Measurements from ENCODE around the gene SRL.

Gene SRL

GRCh38 chr16:4272114-4272956, 30.5 kb upstream of the SRL start:
- TF ChIP-seq REST (IDR thresholded peaks at IDR 0.05; ENCODE audit: insufficient replicate concordance, low read depth) (peak; percentile 12), POLR2AphosphoS5 (IDR thresholded peaks at IDR 0.05; ENCODE audit: low read depth) (no peak; the same call in 1 of the 2 replicates), GABPA (IDR thresholded peaks at IDR 0.05; ENCODE audit: low read depth) (no peak), SPI1 (IDR thresholded peaks at IDR 0.05; ENCODE audit: borderline replicate concordance, low read depth) (peak; percentile 91), CTCF (IDR thresholded peaks at IDR 0.05; ENCODE audit: insufficient read depth, low read length) (no peak)
- H3K27ac ChIP-seq (replicated peaks): peak overlapping the region; percentile 99
- peak; percentile 78 to 79 for DNase-seq (ENCODE audit: low read depth in 1 of 2, low spot score in 1 of 2)
- peak overlapping the region; percentile 74 for H3K4me3 ChIP-seq (replicated peaks; ENCODE audit: insufficient read depth, low read length)
- no peaks in the 10 kb centered on the region for H3K27me3 ChIP-seq (ENCODE audit: insufficient read depth, poor library complexity, severe bottlenecking)

- TF ChIP-seq REST (IDR thresholded peaks at IDR 0.05; ENCODE audit: insufficient replicate concordance, low read depth) (peak; percentile 19), POLR2AphosphoS5 (IDR thresholded peaks at IDR 0.05; ENCODE audit: low read depth) (peak; percentile 95), GABPA (IDR thresholded peaks at IDR 0.05; ENCODE audit: low read depth) (no peak)
- H3K4me3 ChIP-seq (replicated peaks; ENCODE audit: insufficient read depth, low read length): peak overlapping the region; percentile 74
Measured at GRCh38 chr16:4271176-4272113, 29.6 kb upstream of the SRL start.

GRCh38 chr16:4270595-4270994, 28.7 kb upstream of the SRL start:
- H3K4me3 ChIP-seq (replicated peaks; ENCODE audit: insufficient read depth, low read length): peak overlapping the region; percentile 74
- peak overlapping the region; percentile 99 for H3K27ac ChIP-seq (replicated peaks)
- TF ChIP-seq POLR2AphosphoS5 (IDR thresholded peaks at IDR 0.05; ENCODE audit: low read depth) (no peak), CTCF (IDR thresholded peaks at IDR 0.05; ENCODE audit: insufficient read depth, low read length) (no peak), GABPA (IDR thresholded peaks at IDR 0.05; ENCODE audit: low read depth) (no peak), REST (IDR thresholded peaks at IDR 0.05; ENCODE audit: insufficient replicate concordance, low read depth) (no peak), SPI1 (IDR thresholded peaks at IDR 0.05; ENCODE audit: borderline replicate concordance, low read depth) (no peak)
- no peaks in the 10 kb centered on the region for H3K27me3 ChIP-seq (ENCODE audit: insufficient read depth, poor library complexity, severe bottlenecking)
- DNase-seq (ENCODE audit: low read depth in 1 of 2, low spot score in 1 of 2): no peak

More at GRCh38 chr16:4271176-4272113, 29.6 kb upstream of the SRL start:
- peak overlapping the region; percentile 99 for H3K27ac ChIP-seq (replicated peaks)
- no peaks in the 10 kb centered on the region for H3K27me3 ChIP-seq (ENCODE audit: insufficient read depth, poor library complexity, severe bottlenecking)
- peak; percentile 89 to 96 for DNase-seq (ENCODE audit: low read depth in 1 of 2, low spot score in 1 of 2)
